WTC11 (cell line): ENCODE results near the gene LRRN4. TPM values are rescaled to one million over a fixed set of nuclear protein-coding genes. Genes with fewer than 3 reads are reported as not detected.

Source experiments
- ATAC-seq: fragments of 200-7000 bp; cut with Tn5 transposase; 2 replicates; pipeline ENCODE4 v1.10.0; 2021; ENCODE audit warnings: mild to moderate bottlenecking, moderate library complexity
- CTCF ChIA-PET: fragments of 300-600 bp; sonication (Branson Sonifier 250); formaldehyde crosslinking; loops from one replicate; lab custom pipeline; 2021; ENCODE audit warnings: antibody characterized with exemption; lab: Charles Lee
- POLR2A ChIA-PET: fragments of 350-600 bp; sonication (Branson Sonifier 250); formaldehyde crosslinking; loops from one replicate; lab custom pipeline; 2021; ENCODE audit warnings: antibody characterized with exemption; lab: Charles Lee
- DNase-seq: peaks from one replicate; pipeline ENCODE4 v3.0.0; 2021; ENCODE audit warnings: low spot score
- H3K27ac Mint-ChIP-seq: 2 replicates; pipeline ENCODE4 v1.8.0; 2021; ENCODE audit warnings: mixed read lengths
- H3K27me3 Mint-ChIP-seq: 2 replicates; pipeline ENCODE4 v1.8.0; 2021; ENCODE audit warnings: low read depth, mild to moderate bottlenecking, moderate library complexity, mixed read lengths
- H3K36me3 Mint-ChIP-seq: 2 replicates; pipeline ENCODE4 v1.8.0; 2021; ENCODE audit warnings: mixed read lengths
- H3K4me1 Mint-ChIP-seq: 2 replicates; pipeline ENCODE4 v1.8.0; 2022; ENCODE audit warnings: mixed read lengths
- H3K4me3 Mint-ChIP-seq: 2 replicates; pipeline ENCODE4 v1.8.0; 2021; ENCODE audit warnings: mild to moderate bottlenecking, moderate library complexity, mixed read lengths
- H3K9me3 Mint-ChIP-seq: 2 replicates; pipeline ENCODE4 v1.8.0; 2021; ENCODE audit warnings: mixed read lengths
- CREM ChIP-seq: sonication (generic); formaldehyde crosslinking; IDR thresholded peaks from 2 replicates; pipeline ENCODE4 v1.8.1; 2022; ENCODE audit warnings: mild to moderate bottlenecking, missing genetic modification reagents, moderate library complexity
- KAT7 ChIP-seq: sonication (generic); formaldehyde crosslinking; IDR thresholded peaks from 2 replicates; pipeline ENCODE4 v1.8.1; 2023; ENCODE audit warnings: missing genetic modification reagents, mild to moderate bottlenecking, borderline replicate concordance
- NFATC4 ChIP-seq: fragments of 250-450 bp; sonication (Bioruptor Pico); IDR thresholded peaks from 2 replicates; pipeline ENCODE4 v1.9.0; 2021; ENCODE audit warnings: mild to moderate bottlenecking
- NFYB ChIP-seq: sonication (generic); formaldehyde crosslinking; conservative IDR thresholded peaks from 2 replicates; pipeline ENCODE4 v1.8.0; 2022; ENCODE audit warnings: low read depth, missing genetic modification reagents
- NR1H2 ChIP-seq: sonication (generic); formaldehyde crosslinking; IDR thresholded peaks from 2 replicates; pipeline ENCODE4 v1.9.0; 2021; ENCODE audit warnings: mild to moderate bottlenecking, moderate library complexity, missing genetic modification reagents
- NR2C2 ChIP-seq: sonication (generic); formaldehyde crosslinking; IDR thresholded peaks from 2 replicates; pipeline ENCODE4 v1.8.0; 2022; ENCODE audit warnings: mild to moderate bottlenecking, missing genetic modification reagents
- PRRX2 ChIP-seq: fragments of 250-450 bp; sonication (Bioruptor Pico); IDR thresholded peaks from 2 replicates; pipeline ENCODE4 v1.8.0; 2021; ENCODE audit warnings: mild to moderate bottlenecking
- RELA ChIP-seq: sonication (generic); formaldehyde crosslinking; IDR thresholded peaks from 2 replicates; pipeline ENCODE4 v1.8.1; 2022; ENCODE audit warnings: missing genetic modification reagents, mild to moderate bottlenecking, borderline replicate concordance
- SMAD3 ChIP-seq: sonication (generic); formaldehyde crosslinking; IDR thresholded peaks from 2 replicates; pipeline ENCODE4 v1.8.0; 2022; ENCODE audit warnings: missing genetic modification reagents, mild to moderate bottlenecking, borderline replicate concordance
- SP1 ChIP-seq: sonication (generic); formaldehyde crosslinking; conservative IDR thresholded peaks from 2 replicates; pipeline ENCODE4 v1.8.1; 2022; ENCODE audit warnings: missing genetic modification reagents
- ZNF121 ChIP-seq: sonication (generic); formaldehyde crosslinking; IDR thresholded peaks from 2 replicates; pipeline ENCODE4 v1.8.0; 2023; ENCODE audit warnings: missing genetic modification reagents
- ZNF219 ChIP-seq: sonication (generic); formaldehyde crosslinking; IDR thresholded peaks from 2 replicates; pipeline ENCODE4 v1.8.0; 2023; ENCODE audit warnings: missing genetic modification reagents, mild to moderate bottlenecking, borderline replicate concordance
- ZNF232 ChIP-seq: sonication (generic); formaldehyde crosslinking; IDR thresholded peaks from 2 replicates; pipeline ENCODE4 v1.8.0; 2022; ENCODE audit warnings: mild to moderate bottlenecking, missing genetic modification reagents
- ZNF416 ChIP-seq: fragments of 250-450 bp; sonication (Bioruptor Pico); IDR thresholded peaks from 2 replicates; pipeline ENCODE4 v1.9.0; 2021; ENCODE audit warnings: mild to moderate bottlenecking, inconsistent platforms
- total RNA-seq: library from RNA; stranded (reverse); gene quantifications from 3 replicates; pipeline ENCODE4 v1.2.3, GENCODE V29; 2021
- TF ChIP-seq, protein P1 (sequence below): fragments of 250-450 bp; sonication (Bioruptor Pico); IDR thresholded peaks from 2 replicates; pipeline ENCODE4 v1.9.0; 2021; ENCODE audit warnings: mild to moderate bottlenecking
- TF ChIP-seq, protein P2 (sequence below): sonication (generic); formaldehyde crosslinking; IDR thresholded peaks from 2 replicates; pipeline ENCODE4 v1.8.1; 2022; ENCODE audit warnings: mild to moderate bottlenecking, missing genetic modification reagents, moderate library complexity, borderline replicate concordance
- TF ChIP-seq, protein P3 (sequence below): sonication (generic); formaldehyde crosslinking; IDR thresholded peaks from 2 replicates; pipeline ENCODE4 v1.8.1; 2023; ENCODE audit warnings: mild to moderate bottlenecking, missing genetic modification reagents
- TF ChIP-seq, protein P4 (sequence below): sonication (generic); formaldehyde crosslinking; IDR thresholded peaks from 2 replicates; pipeline ENCODE4 v1.8.1; 2023; ENCODE audit warnings: mild to moderate bottlenecking, missing genetic modification reagents
- TF ChIP-seq, protein P5 (sequence below): sonication (generic); formaldehyde crosslinking; IDR thresholded peaks from 2 replicates; pipeline ENCODE4 v1.8.1; 2022; ENCODE audit warnings: missing genetic modification reagents, borderline replicate concordance
- TF ChIP-seq, protein P6 (sequence below): sonication (generic); formaldehyde crosslinking; IDR thresholded peaks from 2 replicates; pipeline ENCODE4 v1.8.1; 2023; ENCODE audit warnings: mild to moderate bottlenecking, missing genetic modification reagents, moderate library complexity

The LRRN4 gene
- total RNA-seq, 1 experiment from 2014 or later = 0.48 TPM

DNA sequence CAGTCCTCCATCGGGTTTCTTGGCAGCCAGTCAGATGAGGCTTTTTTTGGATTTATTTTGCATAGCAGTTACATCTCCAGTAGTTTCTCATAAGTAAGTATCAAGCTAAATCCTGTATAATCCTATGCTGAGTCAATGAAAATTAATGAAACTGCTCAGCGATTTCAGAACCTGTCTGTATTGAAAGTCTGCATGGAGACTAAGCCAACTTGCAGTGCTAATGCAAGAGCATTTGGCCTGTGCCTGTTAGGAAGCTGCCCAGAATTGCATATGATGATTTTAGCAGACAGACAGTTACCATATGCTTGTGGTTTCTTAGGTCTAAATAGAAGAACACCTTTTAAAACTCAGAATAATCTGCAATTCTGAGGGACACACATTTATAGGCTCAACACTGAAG, 25.2 kb upstream of the LRRN4 start (continued):
- TF ChIP-seq, protein P1, sequence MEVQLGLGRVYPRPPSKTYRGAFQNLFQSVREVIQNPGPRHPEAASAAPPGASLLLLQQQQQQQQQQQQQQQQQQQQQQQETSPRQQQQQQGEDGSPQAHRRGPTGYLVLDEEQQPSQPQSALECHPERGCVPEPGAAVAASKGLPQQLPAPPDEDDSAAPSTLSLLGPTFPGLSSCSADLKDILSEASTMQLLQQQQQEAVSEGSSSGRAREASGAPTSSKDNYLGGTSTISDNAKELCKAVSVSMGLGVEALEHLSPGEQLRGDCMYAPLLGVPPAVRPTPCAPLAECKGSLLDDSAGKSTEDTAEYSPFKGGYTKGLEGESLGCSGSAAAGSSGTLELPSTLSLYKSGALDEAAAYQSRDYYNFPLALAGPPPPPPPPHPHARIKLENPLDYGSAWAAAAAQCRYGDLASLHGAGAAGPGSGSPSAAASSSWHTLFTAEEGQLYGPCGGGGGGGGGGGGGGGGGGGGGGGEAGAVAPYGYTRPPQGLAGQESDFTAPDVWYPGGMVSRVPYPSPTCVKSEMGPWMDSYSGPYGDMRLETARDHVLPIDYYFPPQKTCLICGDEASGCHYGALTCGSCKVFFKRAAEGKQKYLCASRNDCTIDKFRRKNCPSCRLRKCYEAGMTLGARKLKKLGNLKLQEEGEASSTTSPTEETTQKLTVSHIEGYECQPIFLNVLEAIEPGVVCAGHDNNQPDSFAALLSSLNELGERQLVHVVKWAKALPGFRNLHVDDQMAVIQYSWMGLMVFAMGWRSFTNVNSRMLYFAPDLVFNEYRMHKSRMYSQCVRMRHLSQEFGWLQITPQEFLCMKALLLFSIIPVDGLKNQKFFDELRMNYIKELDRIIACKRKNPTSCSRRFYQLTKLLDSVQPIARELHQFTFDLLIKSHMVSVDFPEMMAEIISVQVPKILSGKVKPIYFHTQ (CRISPR knock-in tag) = no peak
- TF ChIP-seq NFYB (no peak), ZNF219 (CRISPR knock-in tag) (no peak), CREM (CRISPR knock-in tag) (no peak), ZNF416 (CRISPR knock-in tag) (no peak), NR2C2 (CRISPR knock-in tag) (no peak)

DNA sequence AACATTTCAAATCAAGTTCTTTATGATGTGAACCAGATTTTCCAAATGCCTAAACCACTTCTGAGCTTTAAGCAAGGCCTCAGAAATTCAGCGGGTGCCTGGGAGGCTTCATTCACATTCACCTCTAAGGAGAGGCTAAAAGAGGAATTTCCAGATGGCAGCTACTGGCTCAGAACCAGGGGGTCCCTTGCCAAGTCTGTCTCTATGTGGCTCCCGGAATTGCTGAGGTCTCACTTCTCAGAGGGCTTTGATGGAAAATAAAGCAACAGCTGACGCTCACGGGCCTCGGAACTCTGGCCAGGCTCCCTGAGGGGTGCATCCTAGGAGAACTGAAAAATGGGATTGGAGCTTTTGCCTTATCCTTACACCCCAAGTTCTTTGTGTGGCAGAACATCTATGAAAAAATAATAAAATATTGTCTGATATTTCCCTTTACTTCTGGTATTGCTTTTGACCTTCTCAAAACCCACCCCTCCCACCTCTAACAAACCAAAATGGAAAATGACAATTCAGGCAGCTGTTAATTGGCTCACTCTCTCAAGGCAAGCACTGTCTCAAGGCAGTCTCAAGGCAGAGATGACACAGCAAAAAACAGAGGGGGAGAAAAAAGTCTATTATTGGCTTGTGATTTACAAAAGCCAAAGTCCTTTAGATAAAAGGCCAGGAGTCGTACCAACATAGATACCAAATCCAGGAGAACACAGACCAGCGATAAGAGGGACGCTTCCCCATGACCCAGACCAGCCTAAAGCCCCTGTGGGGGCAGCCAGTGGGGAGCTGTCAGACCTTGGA, 21.8 kb upstream of the LRRN4 start:
- DNase-seq (no peak), ATAC-seq (no peak)
- ChIA-PET CTCF (interaction anchor here (0.7 to 1.0 kb wide), 3 partner anchors 393 to 546 kb away, joined by 3 to 8 read pairs (median 3); no protein-coding TSS in a partner anchor), POLR2A (interaction anchor here (0.5 kb wide), 1 partner anchor 112 kb away, joined by 3 read pairs; no protein-coding TSS in a partner anchor)
- H3K9me3 Mint-ChIP-seq = no peaks in the 10 kb centered on the region
- H3K4me1 Mint-ChIP-seq = no peaks in the 10 kb centered on the region
- H3K27me3 Mint-ChIP-seq = no peaks in the 10 kb centered on the region
- no peak overlapping the region for H3K4me3 Mint-ChIP-seq
- TF ChIP-seq NR1H2 (CRISPR knock-in tag) = no peak
- no peak for TF ChIP-seq PRRX2 (CRISPR knock-in tag)
- TF ChIP-seq ZNF232 (CRISPR knock-in tag) = no peak
- no peak for TF ChIP-seq SP1 (CRISPR knock-in tag)
- TF ChIP-seq, protein P2, sequence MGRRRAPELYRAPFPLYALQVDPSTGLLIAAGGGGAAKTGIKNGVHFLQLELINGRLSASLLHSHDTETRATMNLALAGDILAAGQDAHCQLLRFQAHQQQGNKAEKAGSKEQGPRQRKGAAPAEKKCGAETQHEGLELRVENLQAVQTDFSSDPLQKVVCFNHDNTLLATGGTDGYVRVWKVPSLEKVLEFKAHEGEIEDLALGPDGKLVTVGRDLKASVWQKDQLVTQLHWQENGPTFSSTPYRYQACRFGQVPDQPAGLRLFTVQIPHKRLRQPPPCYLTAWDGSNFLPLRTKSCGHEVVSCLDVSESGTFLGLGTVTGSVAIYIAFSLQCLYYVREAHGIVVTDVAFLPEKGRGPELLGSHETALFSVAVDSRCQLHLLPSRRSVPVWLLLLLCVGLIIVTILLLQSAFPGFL = no peak
- TF ChIP-seq, protein P3, sequence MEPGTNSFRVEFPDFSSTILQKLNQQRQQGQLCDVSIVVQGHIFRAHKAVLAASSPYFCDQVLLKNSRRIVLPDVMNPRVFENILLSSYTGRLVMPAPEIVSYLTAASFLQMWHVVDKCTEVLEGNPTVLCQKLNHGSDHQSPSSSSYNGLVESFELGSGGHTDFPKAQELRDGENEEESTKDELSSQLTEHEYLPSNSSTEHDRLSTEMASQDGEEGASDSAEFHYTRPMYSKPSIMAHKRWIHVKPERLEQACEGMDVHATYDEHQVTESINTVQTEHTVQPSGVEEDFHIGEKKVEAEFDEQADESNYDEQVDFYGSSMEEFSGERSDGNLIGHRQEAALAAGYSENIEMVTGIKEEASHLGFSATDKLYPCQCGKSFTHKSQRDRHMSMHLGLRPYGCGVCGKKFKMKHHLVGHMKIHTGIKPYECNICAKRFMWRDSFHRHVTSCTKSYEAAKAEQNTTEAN (CRISPR knock-in tag) = no peak
- no peak for TF ChIP-seq NFATC4
- no peak for TF ChIP-seq RELA
- TF ChIP-seq SMAD3 (CRISPR knock-in tag) = no peak
- TF ChIP-seq, protein P4, sequence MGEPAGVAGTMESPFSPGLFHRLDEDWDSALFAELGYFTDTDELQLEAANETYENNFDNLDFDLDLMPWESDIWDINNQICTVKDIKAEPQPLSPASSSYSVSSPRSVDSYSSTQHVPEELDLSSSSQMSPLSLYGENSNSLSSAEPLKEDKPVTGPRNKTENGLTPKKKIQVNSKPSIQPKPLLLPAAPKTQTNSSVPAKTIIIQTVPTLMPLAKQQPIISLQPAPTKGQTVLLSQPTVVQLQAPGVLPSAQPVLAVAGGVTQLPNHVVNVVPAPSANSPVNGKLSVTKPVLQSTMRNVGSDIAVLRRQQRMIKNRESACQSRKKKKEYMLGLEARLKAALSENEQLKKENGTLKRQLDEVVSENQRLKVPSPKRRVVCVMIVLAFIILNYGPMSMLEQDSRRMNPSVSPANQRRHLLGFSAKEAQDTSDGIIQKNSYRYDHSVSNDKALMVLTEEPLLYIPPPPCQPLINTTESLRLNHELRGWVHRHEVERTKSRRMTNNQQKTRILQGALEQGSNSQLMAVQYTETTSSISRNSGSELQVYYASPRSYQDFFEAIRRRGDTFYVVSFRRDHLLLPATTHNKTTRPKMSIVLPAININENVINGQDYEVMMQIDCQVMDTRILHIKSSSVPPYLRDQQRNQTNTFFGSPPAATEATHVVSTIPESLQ (CRISPR knock-in tag) = no peak
- TF ChIP-seq ZNF121 = no peak
- TF ChIP-seq, protein P5, sequence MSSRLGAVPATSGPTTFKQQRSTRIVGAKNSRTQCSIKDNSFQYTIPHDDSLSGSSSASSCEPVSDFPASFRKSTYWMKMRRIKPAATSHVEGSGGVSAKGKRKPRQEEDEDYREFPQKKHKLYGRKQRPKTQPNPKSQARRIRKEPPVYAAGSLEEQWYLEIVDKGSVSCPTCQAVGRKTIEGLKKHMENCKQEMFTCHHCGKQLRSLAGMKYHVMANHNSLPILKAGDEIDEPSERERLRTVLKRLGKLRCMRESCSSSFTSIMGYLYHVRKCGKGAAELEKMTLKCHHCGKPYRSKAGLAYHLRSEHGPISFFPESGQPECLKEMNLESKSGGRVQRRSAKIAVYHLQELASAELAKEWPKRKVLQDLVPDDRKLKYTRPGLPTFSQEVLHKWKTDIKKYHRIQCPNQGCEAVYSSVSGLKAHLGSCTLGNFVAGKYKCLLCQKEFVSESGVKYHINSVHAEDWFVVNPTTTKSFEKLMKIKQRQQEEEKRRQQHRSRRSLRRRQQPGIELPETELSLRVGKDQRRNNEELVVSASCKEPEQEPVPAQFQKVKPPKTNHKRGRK (CRISPR knock-in tag) = no peak
- TF ChIP-seq, protein P6, sequence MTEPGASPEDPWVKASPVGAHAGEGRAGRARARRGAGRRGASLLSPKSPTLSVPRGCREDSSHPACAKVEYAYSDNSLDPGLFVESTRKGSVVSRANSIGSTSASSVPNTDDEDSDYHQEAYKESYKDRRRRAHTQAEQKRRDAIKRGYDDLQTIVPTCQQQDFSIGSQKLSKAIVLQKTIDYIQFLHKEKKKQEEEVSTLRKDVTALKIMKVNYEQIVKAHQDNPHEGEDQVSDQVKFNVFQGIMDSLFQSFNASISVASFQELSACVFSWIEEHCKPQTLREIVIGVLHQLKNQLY (CRISPR knock-in tag) = no peak
- no peak for TF ChIP-seq KAT7
- H3K36me3 Mint-ChIP-seq = peaks cover 30% of the 10 kb centered on the region
- H3K27ac Mint-ChIP-seq = no peak overlapping the region
